ENCODE data around the gene LRRC45.

LRRC45 gene

DNA sequence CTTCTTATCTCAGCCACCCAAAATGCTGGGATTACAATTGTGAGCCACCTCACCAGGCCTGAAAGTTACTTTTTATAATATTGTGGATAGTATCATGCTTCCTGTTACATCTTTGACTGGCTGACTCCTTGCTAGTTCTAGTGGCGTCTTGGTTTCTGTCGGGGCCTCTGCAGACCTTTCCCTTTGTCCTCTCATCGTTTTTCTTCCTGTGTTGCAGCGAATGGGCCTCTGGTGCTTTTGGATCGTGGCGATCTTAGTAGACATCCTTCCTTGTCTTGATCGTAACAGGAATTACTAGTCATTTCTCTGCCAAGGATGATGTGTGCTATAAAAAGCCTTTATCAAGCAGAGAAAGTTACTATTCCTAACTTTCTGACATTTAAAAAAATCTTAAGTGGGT lies 24.9 kb upstream of the LRRC45 start:
- DNase-seq (ENCODE audit: low read depth, low spot score) = no peak
- in situ Hi-C loops (cut with HindIII; ENCODE audit: low sequenced_read_pairs) = no loop called here
- no peak overlapping the region for H3K4me3 ChIP-seq (ENCODE audit: low read depth, low read length)
- TF ChIP-seq, protein P1, sequence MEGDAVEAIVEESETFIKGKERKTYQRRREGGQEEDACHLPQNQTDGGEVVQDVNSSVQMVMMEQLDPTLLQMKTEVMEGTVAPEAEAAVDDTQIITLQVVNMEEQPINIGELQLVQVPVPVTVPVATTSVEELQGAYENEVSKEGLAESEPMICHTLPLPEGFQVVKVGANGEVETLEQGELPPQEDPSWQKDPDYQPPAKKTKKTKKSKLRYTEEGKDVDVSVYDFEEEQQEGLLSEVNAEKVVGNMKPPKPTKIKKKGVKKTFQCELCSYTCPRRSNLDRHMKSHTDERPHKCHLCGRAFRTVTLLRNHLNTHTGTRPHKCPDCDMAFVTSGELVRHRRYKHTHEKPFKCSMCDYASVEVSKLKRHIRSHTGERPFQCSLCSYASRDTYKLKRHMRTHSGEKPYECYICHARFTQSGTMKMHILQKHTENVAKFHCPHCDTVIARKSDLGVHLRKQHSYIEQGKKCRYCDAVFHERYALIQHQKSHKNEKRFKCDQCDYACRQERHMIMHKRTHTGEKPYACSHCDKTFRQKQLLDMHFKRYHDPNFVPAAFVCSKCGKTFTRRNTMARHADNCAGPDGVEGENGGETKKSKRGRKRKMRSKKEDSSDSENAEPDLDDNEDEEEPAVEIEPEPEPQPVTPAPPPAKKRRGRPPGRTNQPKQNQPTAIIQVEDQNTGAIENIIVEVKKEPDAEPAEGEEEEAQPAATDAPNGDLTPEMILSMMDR (IDR thresholded peaks at IDR 0.05; ENCODE audit: low read depth, low read length) = no peak

GRCh38 chr17:81998691-81999438 lies 24.2 kb upstream of the LRRC45 start:
- DNase-seq (ENCODE audit: low read depth, low spot score) = no peak
- TF ChIP-seq, protein P1 (IDR thresholded peaks at IDR 0.05; ENCODE audit: low read depth, low read length) = no peak
- in situ Hi-C loops (cut with HindIII; ENCODE audit: low sequenced_read_pairs) = no loop called here
- H3K4me3 ChIP-seq (ENCODE audit: low read depth, low read length) = no peak overlapping the region

GRCh38 chr17:81999587-81999975 lies 23.5 kb upstream of the LRRC45 start:
- no peak for DNase-seq (ENCODE audit: low read depth, low spot score)
- no peak overlapping the region for H3K4me3 ChIP-seq (ENCODE audit: low read depth, low read length)
- in situ Hi-C loops (cut with HindIII; ENCODE audit: low sequenced_read_pairs) = no loop called here

DNA sequence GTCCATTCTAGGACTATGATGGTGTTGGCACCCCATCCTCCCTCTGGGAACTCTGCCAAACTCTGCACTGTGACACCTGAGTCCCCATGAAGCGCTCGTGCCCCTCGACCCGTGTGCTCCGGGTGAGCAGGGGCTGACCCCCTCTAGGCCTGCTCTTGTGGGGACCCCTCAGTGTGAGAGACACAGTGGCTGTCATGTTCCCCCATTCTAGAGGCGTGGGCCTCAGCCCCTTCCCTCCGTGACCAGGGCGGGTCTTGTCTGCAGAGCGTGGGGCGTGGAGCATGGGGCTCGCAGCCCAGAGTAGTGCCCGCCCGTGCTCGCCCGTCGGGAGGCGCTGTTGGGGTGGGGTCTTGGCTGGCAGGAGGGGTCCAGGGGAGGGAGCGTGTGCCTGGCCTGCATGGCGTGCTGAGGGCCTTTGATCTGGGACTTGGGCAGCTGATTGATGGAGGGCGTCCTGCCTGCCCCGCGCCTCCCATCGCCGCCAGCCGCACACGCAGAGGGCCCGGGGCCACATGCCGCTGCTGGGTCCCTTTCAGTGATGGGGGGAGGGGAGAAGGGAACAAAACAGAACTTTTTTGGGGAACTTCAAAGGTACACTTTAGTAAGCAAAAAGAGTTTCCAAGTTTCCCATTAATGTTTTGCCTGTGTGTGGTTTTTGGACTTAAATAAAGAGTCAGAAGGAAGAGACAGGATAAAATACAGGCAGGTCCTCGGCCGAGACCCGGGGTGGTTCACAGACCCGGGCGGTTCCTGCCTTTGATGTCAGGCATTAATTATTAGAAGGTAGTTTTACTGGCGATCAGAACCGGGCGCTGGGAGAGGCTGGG lies 22.9 kb upstream of the LRRC45 start:
- no peak for DNase-seq (ENCODE audit: low read depth, low spot score)
- no peak overlapping the region for H3K4me3 ChIP-seq (ENCODE audit: low read depth, low read length)
- in situ Hi-C loops (cut with HindIII; ENCODE audit: low sequenced_read_pairs) = no loop called here
- TF ChIP-seq, protein P1 (IDR thresholded peaks at IDR 0.05; ENCODE audit: low read depth, low read length) = no peak

More at GRCh38 chr17:81999587-81999975, 23.5 kb upstream of the LRRC45 start:
- TF ChIP-seq, protein P1 (IDR thresholded peaks at IDR 0.05; ENCODE audit: low read depth, low read length) = no peak

DNA sequence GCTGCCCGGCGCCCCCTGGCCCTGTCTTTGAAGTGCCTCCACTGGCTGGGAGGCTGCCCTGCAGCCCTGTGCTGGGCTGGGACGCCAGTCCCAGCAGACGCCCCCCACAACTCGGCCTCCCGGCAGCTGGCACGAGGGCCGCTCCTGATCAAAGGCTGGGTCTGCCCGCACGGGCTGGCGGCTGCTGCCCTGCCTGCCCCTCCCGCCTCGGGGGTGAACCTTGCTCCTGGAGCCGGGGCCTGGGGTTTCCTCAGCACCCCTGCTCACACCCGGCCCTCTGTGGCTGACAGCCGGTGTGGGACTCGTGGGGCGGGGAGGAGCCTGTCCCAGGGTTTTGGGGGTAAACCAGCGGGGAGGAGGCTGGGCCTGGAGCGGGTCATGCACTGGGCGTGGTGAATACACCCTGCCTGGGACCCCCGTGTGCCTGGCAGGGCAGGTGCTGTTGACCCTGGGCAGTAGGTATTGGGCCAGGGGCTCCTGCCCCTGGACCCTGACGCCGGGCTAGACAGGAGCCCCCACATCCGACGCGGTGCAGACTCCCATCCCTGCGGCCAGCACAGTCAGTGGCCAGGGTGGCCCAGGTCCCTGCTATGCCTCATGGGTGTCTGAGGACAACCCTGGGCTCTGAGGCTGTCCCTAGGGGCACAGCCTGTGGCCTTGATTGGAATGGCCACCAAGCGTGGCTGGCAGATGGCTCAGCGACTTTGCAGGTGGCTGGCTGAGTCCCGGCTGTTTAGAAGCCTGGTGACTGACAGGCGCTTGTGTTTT lies 22.1 kb upstream of the LRRC45 start:
- TF ChIP-seq, protein P1 (IDR thresholded peaks at IDR 0.05; ENCODE audit: low read depth, low read length) = no peak
- H3K4me3 ChIP-seq (ENCODE audit: low read depth, low read length) = no peak overlapping the region
- no peak for DNase-seq (ENCODE audit: low read depth, low spot score)
- in situ Hi-C loops (cut with HindIII; ENCODE audit: low sequenced_read_pairs) = no loop called here

DNA sequence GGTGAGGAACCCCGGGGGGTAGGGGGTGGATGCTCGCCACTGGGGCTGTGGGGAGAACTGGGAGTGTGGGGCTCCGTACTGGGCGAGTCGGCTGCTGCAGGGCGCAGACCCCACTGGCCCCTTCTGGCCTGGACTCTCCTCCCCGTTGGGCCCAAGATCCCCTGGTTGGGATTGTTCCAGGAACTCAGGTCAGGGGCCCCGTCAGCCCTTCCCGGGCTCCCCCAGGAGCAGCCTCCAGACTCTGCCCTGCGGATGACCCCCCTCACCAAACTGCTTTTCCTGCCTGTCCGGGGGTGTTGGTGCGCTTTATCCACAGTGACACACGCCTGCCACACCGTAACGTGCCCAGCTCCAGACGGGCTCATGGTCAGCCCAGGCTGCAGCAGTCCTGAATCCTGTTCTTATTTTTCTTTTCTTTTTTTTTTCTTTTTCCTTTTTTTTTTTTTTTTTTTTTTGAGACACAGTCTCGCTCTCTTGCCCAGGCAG lies 21.5 kb upstream of the LRRC45 start:
- DNase-seq (ENCODE audit: low read depth, low spot score) = no peak
- in situ Hi-C loops (cut with HindIII; ENCODE audit: low sequenced_read_pairs) = no loop called here
- TF ChIP-seq, protein P1 (IDR thresholded peaks at IDR 0.05; ENCODE audit: low read depth, low read length) = no peak
- H3K4me3 ChIP-seq (ENCODE audit: low read depth, low read length) = no peak overlapping the region
